Gastroesophageal sphincter (tissue), 4 donors: ENCODE measurements around the gene CHMP2B. TPM values are rescaled to one million over a fixed set of nuclear protein-coding genes. Genes with fewer than 3 reads are reported as not detected.

ENCODE experiments used
- ATAC-seq: fragments of 150-250 bp; one replicate; pipeline ENCODE4 v1.9.1; 2016; ENCODE audit warnings: mild to moderate bottlenecking, moderate library complexity
- H3K27ac ChIP-seq, 4 donors: fragments of 200-600 bp; sonication (generic) in 3 of 4; 1 replicate in 3 of 4; 2 replicates in 1 of 4; pipeline ENCODE4 v1.5.1; 2016 to 2019
- H3K27me3 ChIP-seq: fragments of 200-600 bp; sonication (generic); one replicate; pipeline ENCODE4 v1.5.1; 2019
- H3K36me3 ChIP-seq, 2 donors: fragments of 200-600 bp; sonication (generic); one replicate each; pipeline ENCODE4 v1.5.1; 2019; ENCODE audit warnings: control low read depth in 1 of 2
- H3K4me1 ChIP-seq, 3 donors: fragments of 200-600 bp; sonication (generic); 1 replicate in 2 of 3; 2 replicates in 1 of 3; pipeline ENCODE4 v1.5.1; 2016 to 2019; ENCODE audit warnings: control low read depth in 2 of 3
- H3K4me3 ChIP-seq, 2 donors: fragments of 200-600 bp; sonication (generic); one replicate each; pipeline ENCODE4 v1.5.1; 2019; ENCODE audit warnings: mild to moderate bottlenecking in 1 of 2, moderate library complexity in 1 of 2
- H3K9me3 ChIP-seq, 3 donors: fragments of 200-600 bp; sonication (generic); one replicate each; pipeline ENCODE4 v1.5.1; 2017 to 2019; ENCODE audit warnings: control low read depth in 2 of 3
- CTCF ChIP-seq, 4 experiments: fragments of 200-600 bp in 2 of 4; fragments of 450-650 bp in 2 of 4; sonication (generic) in 1 of 4; IDR thresholded peaks; one replicate each; pipeline ENCODE4 v1.5.1; 2017 to 2019; ENCODE audit warnings: antibody characterized with exemption in 4 of 4, mild to moderate bottlenecking in 2 of 4, moderate library complexity in 2 of 4
- EP300 ChIP-seq: sonication (generic); formaldehyde crosslinking; IDR thresholded peaks from one replicate; pipeline ENCODE4 v1.6.1; 2017; ENCODE audit warnings: antibody characterized with exemption, mild to moderate bottlenecking
- POLR2A ChIP-seq, 2 donors: fragments of 450-650 bp; IDR thresholded peaks; one replicate each; pipeline ENCODE4 v1.6.1; 2017; ENCODE audit warnings: antibody characterized with exemption in 2 of 2, mild to moderate bottlenecking in 2 of 2, moderate library complexity in 1 of 2
- POLR2AphosphoS5 ChIP-seq: sonication (generic); formaldehyde crosslinking; IDR thresholded peaks from one replicate; pipeline ENCODE4 v1.6.1; 2017; ENCODE audit warnings: antibody characterized with exemption
- WGBS, 2 donors: methylation state at CpG; one replicate each; pipeline ENCODE4 v1.1.5; 2018; ENCODE audit warnings: low coverage in 1 of 2; 5-methylcytosine and 5-hydroxymethylcytosine counted together
- total RNA-seq, 4 donors: library from RNA; depleted of rRNA; stranded (reverse); fragments of >200 nt; gene quantifications; one replicate each; pipeline ENCODE4 v1.1.0, GENCODE V29; 2016

Gene CHMP2B
- 10 to 100 TPM; 42.3 to 63.3 (median 44.2) TPM for total RNA-seq

GRCh38 chr3:87227104-87227834 lies at the start of gene CHMP2B:
CHMP2B (plus strand) TSS chr3:87227309; CDS start chr3:87227523, 214 bp downstream.
- Histone ChIP-seq H3K4me1 (peaks cover 0 to 47% (median 5%) of the 10 kb centered on the region in 3 donors), H3K9me3 (no peaks in the 10 kb centered on the region), H3K27me3 (no peaks in the 10 kb centered on the region), H3K4me3 (peak within 1 kb of the TSS; percentile 72 to 95), H3K27ac (peak within 1 kb of the TSS; percentile 43 to 93 (median 90)), H3K36me3 (no peaks in the 10 kb centered on the region)
- peak; percentile 96 for ATAC-seq
- TF ChIP-seq CTCF (IDR thresholded peaks at IDR 0.05) (no peak), POLR2A (IDR thresholded peaks at IDR 0.05) (peak; percentile 69 to 73), POLR2AphosphoS5 (peak; percentile 90), EP300 (no peak)
- 0% methylated on average over 4 to 9 of the region's 59 CpGs for WGBS, 2 donors

- H3K4me3 ChIP-seq = no peak overlapping the region
- TF ChIP-seq POLR2AphosphoS5 (no peak), CTCF (IDR thresholded peaks at IDR 0.05) (no peak), POLR2A (IDR thresholded peaks at IDR 0.05) (no peak), EP300 (no peak)
- no peaks in the 10 kb centered on the region for H3K4me1 ChIP-seq
- H3K27me3 ChIP-seq = no peaks in the 10 kb centered on the region
- H3K27ac ChIP-seq = no peak overlapping the region
- H3K36me3 ChIP-seq = no peaks in the 10 kb centered on the region
- no peak for ATAC-seq
- H3K9me3 ChIP-seq = no peaks in the 10 kb centered on the region
These were observed 47.5 kb upstream of the CHMP2B start for GRCh38 chr3:87179642-87180041.

- Histone ChIP-seq H3K27ac (no peak overlapping the region), H3K27me3 (no peaks in the 10 kb centered on the region), H3K36me3 (no peaks in the 10 kb centered on the region), H3K4me3 (no peak overlapping the region), H3K9me3 (no peaks in the 10 kb centered on the region), H3K4me1 (no peaks in the 10 kb centered on the region)
- TF ChIP-seq POLR2A (IDR thresholded peaks at IDR 0.05) (no peak), CTCF (IDR thresholded peaks at IDR 0.05) (no peak), EP300 (no peak), POLR2AphosphoS5 (no peak)
- no peak for ATAC-seq
These were observed 45.6 kb upstream of the CHMP2B start for GRCh38 chr3:87181551-87181950.

- ATAC-seq = no peak
These were observed 45.1 kb upstream of the CHMP2B start for GRCh38 chr3:87182023-87182422.

More at GRCh38 chr3:87182023-87182422, 45.1 kb upstream of the CHMP2B start:
- Histone ChIP-seq H3K27me3 (no peaks in the 10 kb centered on the region), H3K4me1 (no peaks in the 10 kb centered on the region), H3K36me3 (no peaks in the 10 kb centered on the region), H3K4me3 (no peak overlapping the region), H3K27ac (no peak overlapping the region), H3K9me3 (no peaks in the 10 kb centered on the region)
- WGBS, 2 donors = 27 to 38% methylated on average over 2 of the region's 2 CpGs
- TF ChIP-seq CTCF (IDR thresholded peaks at IDR 0.05) = no peak
- no peak for TF ChIP-seq POLR2A (IDR thresholded peaks at IDR 0.05)
- TF ChIP-seq EP300 = no peak
- TF ChIP-seq POLR2AphosphoS5 = no peak
